Stimulated activated CD8-positive, alpha-beta memory T cell treated with anti-CD3 and anti-CD28 coated beads, Interleukin-4, amount 100 ng/mL, for 24 hours (primary cell): ENCODE measurements around the gene PRRG3.

Source experiments
- DNase-seq: peaks from one replicate; pipeline ENCODE4 v3.0.0-alpha.2; 2020; ENCODE audit warnings: low read depth

Gene PRRG3

DNA sequence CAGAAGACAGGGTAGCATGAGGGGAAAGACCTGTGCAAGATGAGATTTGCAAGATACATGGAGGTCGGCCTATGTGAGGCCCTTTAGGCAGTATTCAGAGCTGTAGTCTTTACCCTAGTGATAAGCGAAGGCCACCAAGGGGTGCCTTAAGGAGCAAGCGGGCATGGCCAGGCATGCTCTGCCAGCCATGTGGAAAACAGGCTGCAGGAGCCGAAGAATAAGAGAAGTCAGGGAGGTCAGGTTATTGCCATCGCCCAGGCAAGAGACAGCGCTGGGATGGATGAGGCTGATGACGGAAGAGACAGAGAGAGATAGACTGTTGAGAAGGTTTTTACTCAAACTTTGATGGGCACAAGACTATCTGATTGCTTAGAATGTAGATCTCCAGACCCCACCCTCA is 13.6 kb downstream of the PRRG3 start:
- no peak for DNase-seq

DNA sequence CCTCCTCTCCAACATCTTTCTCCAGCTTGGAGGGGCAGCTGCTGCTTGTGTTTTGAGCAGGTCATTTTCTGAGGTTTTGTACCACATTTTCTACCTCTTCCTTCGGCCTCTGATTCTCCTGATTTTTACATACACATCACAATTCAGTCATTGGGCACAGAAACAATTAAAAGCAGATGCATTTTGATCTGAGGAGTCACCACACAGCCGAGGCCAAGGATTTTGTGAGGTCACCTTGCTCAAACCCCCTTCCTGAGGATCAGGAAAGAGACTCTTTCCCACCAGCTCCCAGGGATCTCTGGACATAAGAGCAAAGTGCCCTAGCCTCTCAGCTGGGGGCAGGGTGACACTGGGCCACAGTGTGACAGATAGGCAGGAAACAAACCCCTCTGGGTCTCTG is 15.2 kb downstream of the PRRG3 start:
- no peak for DNase-seq

DNA sequence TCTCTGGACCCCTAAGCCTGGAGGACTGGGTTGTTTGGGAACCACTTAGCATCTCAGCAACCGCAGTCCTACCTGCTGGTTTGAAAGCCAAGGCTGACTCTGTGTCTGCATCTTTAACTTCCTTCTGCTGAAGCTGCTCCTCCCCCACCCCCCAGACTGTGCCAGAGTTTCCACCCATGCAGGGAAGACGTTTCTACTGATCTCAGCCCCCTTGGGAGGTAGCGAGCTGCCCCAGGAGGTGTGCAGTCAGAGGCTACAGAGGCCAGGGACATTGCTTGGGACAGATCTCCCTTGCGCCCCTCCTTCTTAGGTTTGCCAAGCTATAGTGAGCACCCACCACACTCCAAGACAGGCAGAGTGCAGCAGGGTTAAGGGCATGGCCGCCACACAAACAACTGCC is 15.9 kb downstream of the PRRG3 start:
- no peak for DNase-seq

DNA sequence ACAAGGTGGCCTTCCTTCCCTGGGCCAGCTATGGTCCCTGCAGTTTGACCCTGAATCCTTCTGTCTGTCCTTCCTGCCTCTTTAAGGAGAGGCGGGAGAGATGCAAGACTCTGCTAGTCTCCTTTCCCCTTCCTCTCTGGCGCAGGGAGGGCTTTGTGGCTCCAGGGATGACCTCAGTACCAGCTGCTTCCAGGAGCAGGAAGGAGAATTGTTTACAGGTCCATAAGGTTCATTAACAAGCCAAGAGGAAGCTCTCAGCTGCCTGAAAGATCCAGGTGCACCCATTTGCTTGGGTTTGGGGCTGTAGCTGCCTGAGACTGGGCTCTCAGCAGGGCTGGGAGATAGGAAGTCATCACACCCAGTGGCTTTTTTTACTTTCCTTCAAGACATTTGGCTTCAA is 16.5 kb downstream of the PRRG3 start:
- DNase-seq = no peak

DNA sequence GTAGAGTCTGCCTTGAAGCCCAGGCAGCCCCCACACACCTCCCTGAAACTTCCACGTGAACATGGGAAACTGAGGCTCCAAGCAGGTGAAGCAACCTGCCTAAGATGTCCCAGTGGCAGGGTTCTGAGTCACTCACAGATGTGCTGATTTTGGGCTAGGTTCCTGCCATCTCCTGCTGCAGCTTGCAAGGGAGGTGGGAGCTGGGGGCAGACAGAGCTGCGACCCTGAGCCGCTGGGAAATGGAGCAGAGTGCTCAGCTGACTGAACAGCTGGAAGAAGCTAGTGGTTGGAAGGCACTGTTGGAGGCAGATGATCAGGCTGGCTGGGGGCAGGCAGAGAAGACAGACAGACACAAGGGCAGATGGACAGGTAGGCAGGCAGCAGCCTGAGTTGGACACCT is 17.0 kb downstream of the PRRG3 start:
- DNase-seq = no peak

DNA sequence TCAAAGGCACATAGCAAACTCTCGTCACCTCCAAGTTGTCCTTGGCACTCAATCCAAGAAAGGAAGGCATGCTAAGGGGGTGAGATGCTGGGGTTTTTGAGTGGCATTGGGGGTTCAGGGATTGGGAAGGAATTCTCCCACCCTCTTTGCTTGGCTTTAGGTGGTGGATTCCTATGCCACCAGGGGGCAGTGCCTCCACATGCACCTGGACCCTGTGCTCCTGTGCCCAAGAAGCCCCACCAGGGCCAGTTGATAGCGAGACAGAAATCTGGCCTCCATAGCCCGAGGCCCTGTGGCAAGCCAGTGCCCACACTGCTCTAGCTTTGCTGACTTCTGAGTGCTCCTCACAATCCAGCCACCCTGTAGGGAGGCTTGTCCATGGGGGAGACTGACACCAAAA is 18.6 kb downstream of the PRRG3 start:
- DNase-seq = no peak

DNA sequence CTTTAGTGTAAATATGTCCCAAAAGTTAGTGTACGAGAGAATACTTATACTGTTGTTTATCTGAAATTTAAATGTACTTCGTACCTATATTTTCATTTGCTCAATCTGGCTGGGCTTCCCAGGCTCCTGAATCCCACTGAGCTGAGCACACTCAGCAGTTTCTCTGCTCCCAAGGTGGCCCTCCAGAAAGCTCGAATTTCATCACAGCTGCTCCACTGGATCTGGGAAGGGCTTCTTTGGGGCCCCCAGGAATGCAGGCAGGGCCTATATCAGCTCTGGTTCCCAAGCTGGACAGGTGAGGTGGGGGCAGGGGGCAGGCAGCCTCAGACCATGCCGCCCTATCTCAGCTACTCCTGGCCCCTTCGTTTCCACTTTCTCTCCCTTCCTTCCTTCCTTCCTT is 19.1 kb downstream of the PRRG3 start:
- no peak for DNase-seq

DNA sequence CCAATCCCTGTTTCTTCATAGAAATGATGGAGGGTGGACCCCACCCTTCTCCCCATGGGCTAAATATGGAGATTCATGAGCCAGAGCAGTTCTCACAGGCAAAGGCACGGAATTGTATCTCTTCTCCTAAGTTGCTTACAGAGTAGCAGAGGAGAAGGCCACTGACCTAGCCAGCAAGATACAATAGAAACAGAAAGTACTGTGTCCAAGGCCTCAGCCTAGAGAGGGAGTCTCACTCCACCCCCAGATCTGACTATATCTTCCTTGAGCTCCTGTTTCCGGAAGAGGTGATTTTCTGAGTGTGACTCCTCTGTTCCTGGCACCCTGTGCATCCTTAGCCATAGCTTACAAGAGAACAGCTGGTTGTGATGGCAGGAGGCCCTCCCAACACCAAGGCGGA is 20.5 kb downstream of the PRRG3 start, which contains the start of gene FATE1:
TSS of gene FATE1 (plus strand) at position 284 of the 400 bp plus-strand sequence. CDS start at position 369, 85 bp downstream.
- DNase-seq = no peak

DNA sequence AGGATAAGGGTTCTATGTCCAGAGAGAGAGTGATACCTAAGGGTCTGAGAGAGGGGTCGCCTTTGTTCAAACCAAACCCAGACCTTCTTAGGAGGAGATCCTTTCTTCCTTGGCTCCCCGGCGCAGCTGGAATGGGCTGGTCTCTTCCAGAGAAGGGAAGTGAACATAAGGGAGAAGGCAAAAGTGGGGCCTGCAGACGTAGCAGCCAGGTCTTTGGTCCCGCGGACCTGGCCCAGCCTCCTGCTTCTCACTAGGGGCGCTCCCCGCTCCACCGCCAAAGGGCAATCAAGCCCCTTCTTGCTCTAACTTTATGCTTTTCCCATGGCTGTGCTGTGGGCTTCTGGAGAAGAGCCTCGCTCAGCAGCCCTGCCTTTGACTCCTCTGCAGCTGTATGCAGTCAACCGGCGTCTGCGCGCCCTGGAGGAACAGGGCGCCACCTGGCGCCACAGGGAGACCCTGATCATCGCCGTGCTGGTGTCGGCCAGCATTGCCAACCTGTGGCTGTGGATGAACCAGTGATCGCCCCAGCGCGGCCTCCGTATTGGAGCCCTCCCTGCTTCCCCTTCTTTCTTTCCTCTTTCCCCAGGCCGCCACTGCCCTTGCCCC is 27.1 kb downstream of the PRRG3 start:
- DNase-seq = no peak

DNA sequence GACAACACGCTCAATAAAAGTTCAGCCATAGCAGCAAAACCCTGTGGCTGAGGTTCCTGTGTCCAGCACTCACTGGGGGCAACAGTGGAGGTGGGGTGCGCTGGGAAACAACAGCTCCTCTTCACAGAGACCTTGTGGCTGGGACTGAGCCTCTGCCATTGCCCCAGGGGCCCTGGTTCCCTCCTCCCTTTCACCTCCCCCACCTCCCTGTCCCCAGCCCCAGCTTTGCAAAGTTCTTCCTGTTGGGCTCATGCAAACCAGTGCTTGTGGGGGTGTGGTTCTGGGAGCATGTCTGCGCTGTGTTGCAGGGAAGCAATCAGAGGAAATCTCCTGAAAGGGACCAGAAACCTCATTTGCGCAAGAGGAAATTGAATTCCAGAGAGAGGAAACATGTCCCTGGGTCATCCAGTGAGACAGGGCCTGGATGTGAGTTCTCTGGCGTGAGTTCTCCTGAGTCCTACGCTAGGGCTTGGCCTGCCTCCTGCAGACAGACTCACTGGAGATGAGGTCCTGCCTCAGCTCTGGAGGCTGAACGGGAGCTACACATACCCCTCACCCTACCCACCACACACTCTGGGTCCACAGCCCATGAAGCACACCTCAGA is 28.0 kb downstream of the PRRG3 start:
- no peak for DNase-seq

DNA sequence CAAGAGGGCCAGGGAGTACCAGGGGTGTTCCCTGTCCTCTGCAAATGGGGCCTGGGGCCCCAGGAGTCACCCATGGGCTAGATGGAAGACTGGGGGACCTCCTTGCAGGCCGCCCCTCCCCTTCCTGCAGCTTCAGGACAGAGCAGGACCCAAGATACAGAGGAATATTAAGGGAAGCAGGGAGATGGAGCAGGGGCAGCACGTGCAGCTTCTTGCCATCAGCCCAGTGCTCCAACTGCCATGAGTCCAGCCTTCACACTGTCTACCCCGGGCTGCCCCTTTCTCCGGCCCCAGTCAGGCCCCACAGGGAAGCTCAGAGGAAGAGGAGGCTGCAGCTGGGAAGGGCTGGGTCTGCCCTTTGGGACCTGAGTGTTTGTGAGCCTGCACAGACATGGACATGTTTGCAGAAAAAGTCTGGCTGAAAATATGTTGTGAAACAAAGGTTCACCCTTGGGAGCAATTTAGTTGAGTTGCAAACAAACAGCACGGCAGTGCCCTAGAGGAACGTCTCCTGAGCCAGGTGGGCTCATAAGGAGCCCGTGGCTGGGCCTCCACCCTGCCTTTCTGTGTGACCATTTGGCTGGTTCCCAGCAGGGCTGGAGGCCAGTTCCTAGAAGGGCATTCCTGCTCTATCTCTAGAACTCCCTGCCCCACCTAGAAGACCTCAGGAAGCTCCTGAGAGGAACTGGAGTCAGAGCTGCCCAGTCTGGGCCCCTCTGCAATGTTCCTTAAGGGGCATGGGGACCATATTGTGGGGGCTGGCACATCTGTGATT is 29.5 kb downstream of the PRRG3 start:
- no peak for DNase-seq

DNA sequence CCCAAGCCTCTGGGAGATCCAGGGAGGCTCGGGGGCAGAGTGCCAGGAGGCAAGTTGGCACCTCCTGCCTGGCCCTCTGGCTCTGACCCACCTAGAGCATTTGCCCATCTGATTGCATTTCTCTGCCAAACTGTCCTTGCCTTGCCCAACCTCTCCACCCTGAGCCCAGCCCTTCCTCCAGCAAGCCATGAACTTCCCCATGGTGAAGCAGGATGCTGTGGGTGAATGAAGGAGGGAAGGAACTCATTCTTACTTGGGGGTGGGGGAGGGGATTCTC is 30.0 kb downstream of the PRRG3 start:
- DNase-seq = no peak

DNA sequence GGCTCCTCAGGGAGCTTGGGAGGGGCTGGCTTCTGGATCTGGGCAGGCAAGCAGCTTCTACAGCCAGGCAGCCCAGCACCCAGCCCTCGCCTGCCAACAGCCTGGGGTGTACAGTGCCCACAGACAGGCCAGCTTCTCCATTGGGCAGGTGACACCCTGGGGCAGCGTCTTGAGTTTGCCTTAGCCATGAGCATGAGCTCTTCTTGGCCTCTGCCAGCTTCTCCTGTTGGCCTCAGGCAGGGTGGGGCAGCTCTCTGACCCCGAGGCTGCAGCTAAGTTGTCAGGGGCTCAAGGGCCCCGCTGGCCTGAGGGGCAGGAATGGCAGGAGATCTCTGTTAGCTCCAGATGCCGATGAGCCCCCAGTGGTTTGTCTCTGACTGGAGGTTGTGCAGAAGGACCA is 31.5 kb downstream of the PRRG3 start:
- DNase-seq = no peak

DNA sequence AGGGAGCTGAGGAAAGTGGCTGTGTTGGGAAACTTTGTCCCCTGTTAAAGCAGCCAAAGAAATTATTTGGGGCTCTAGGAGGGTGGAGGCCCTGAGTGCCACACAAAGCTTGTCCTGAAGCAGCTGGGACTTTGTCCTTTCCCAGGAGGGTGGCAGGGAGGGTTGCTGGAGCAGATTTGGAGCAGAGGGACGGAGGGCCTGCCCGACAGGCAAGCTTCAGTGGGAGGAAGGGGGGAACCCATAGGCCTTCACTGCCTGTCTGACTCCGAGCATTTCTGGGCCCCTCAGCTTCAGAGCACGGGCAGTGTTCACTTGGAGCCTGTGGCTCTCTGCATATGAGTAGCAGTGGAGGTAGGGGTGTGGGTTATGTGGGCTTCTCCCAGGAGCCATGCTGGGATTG is 32.1 kb downstream of the PRRG3 start:
- no peak for DNase-seq

DNA sequence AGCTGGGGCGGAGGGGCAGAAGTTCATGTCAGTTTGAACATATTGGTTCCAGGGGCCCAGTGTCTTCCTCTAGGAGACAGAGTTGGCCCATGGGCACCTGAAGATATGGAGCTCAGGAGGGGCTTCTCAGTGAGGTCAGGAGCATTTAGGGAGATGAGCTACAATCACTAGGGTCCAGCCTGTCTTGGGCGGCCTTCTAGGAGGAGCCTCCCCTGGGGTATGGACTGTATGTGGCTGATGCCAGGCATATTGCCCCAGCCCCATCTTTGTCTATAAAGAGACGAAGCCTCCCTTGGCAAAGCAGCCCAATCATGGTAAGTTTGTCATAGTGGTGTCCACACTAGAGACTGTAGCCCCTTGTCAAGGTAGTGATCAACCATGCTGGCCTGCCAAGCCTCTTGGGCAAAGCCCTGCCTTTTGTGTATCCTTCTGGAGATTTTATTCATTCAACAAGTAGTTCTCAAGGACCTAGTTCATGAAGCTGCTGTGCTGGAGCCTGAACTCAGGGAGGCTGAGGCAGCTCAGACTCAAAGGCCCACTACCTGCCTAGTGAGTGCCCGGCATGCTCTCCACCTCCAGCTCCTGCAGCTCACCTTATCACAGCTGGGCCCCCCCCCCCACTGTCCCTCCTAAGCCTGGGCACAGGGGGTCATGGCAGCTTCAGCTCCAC is 33.9 kb downstream of the PRRG3 start:
- no peak for DNase-seq

DNA sequence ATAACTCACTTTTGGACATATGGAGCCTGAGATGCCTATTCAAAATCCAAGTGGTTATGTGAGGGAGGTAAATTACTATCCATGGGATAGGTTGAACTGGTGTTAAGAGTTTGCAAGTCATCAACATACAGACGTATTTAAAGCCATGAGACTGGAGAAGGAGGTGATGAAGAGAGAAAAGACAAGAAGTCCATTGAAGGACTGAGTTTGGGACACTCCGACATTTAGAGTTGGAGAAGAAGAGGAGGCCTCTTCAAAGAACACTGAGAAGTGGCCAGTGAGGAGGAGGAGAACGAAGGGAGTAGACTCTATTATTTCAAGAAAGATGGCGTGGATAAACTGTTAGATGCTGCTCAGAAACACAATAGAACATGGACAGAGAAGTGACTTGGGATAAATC is 39.2 kb downstream of the PRRG3 start, which contains the start of gene CNGA2:
TSS of gene CNGA2 (plus strand) at position 301 of the 400 bp plus-strand sequence. CDS start 3,738 bp downstream, outside the sequence.
- no peak for DNase-seq

DNA sequence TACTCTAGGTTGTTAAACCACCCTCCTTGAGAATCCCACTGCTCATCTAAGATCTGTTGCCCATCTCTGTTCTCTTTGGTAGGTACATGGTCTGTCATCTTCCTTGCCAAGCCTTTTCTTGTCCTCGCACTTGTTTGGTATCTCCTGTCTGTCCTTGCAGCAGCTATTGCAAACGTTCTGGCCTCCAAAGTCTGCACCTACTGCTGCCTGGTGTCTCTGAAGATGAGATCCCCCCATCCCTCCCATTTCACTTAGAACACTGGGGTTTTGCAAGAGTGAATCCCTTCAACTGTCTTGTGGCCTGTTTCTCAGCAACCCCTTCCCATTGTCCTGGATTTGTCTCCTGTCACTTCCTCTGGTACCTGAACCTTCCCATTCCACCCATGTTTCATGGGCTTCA is 40.0 kb downstream of the PRRG3 start:
- DNase-seq = no peak

DNA sequence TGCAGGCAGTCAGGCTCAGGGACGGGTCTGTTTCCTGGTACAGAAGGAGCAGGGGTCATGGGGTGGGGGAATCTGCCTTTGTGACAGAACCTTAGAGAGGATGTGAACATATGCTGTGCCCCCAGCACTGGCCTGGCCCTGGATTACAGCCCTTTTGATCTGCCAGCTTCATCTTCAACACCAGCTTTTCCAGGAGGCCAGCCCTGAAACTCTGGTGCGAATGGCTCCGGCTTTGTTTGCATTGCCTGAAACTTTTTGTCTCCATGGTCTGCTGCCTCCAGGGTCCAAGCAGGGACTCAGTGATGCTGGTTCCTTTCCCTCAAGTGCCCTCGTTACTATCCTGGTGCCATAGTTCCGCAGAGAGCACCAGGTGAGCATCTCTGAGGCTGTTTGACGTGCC is 41.4 kb downstream of the PRRG3 start:
- DNase-seq = no peak

DNA sequence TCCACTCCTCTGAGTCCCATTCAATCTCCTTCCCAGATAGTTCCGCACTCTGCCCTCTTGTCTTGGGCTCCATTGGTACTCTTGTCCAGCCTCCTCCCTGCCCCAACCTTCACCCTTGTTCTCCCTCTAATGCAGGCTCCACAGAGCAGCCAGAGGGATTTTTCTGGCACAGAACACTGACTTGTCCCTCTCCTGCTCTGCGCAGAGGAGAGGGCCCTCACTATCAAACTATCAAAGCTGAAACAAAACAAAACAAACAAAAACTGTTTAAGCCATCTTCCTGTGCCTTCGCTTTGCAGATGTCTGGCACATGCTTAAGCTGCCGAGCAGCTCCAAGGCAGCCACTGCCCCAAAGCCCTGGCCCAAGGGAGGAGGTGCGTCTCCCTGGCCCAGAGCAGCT is 42.2 kb downstream of the PRRG3 start:
- no peak for DNase-seq

DNA sequence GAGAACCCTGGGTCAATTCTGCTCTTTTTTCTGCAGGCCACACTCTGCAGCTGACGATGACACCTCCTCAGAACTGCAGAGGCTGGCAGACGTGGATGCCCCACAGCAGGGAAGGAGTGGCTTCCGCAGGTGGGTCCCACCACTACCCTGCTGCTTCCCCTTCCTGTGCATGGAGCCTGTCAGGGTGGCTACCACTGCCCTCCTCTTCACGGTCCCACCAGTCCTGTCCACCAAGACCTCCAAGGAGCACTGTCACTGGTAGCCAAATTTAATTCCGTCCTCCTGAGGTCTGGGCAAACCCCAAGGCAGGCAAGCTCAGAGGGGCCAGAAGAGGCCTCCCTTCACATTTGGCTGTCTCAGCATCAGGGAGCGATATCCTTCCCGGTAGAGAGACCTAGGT is 43.5 kb downstream of the PRRG3 start:
- no peak for DNase-seq

DNA sequence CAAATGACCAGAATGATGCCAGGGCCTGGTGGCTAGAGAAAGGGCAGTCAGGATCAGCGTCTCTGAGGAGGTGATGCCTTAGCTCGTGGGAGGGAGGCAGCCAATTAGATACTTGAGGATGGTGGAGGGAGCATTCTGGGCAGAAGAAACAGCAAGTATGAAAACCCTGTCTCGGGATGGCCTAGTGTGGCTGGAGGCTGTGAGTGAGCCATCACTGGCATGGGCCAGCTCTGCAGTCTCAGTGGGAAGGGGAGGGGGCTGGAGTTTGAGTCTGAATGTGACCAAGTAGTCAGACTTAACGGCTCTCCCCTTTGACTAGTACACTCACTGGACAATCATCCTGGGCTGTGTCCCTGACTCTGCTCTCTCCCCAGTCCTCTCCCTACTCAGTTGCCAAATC is 46.3 kb downstream of the PRRG3 start:
- DNase-seq = no peak

DNA sequence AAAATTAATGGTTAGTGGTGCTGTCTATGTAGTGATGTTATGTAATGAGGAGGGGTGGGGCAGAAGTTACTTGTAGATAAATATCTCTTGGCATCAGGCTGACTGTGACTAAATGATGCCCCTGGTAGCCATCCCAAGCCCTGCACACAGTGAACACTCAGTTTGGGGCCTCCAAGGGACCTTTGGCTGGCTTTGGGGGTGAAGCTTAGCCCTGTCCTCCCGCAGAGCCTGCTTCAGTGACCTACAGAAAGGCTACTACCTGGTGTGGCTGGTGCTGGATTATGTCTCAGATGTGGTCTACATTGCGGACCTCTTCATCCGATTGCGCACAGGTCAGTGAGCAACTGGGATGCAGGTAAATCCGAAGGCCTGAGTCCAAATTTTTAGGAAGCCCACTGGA is 47.1 kb downstream of the PRRG3 start:
- no peak for DNase-seq
